H9 (cell line): ENCODE data around the gene MRM1. TPM values are rescaled to one million over a fixed set of nuclear protein-coding genes. Genes with fewer than 3 reads are reported as not detected.
A peak's percentile ranks its signal among the peaks of the same experiment; 100 is the strongest.

Experiments
- DNase-seq: peaks from one replicate; pipeline ENCODE4 v3.0.0-alpha.2; 2017
- H2AFZ ChIP-seq: one replicate; pipeline ENCODE4 v1.6.1; 2013; ENCODE audit warnings: mild to moderate bottlenecking, low read length, control low read depth, moderate library complexity
- H2AK5ac ChIP-seq: 2 replicates; pipeline ENCODE4 v1.6.1; 2013; ENCODE audit warnings: low read length, control low read depth, mixed read lengths; ENCODE audit not compliant: insufficient read length
- H2BK120ac ChIP-seq: one replicate; pipeline ENCODE4 v1.6.1; 2013; ENCODE audit warnings: low read depth, mild to moderate bottlenecking, low read length, control low read depth, inconsistent platforms; ENCODE audit not compliant: poor library complexity, severe bottlenecking
- H2BK12ac ChIP-seq: 2 replicates; pipeline ENCODE4 v1.6.1; 2013; ENCODE audit warnings: low read length, control low read depth, mixed read lengths, low read depth; ENCODE audit not compliant: insufficient read length
- H2BK15ac ChIP-seq: 2 replicates; pipeline ENCODE4 v1.6.1; 2013; ENCODE audit warnings: low read depth, low read length, control low read depth
- H2BK20ac ChIP-seq: one replicate; pipeline ENCODE4 v1.6.1; 2013; ENCODE audit warnings: low read depth, mild to moderate bottlenecking, low read length, control low read depth, inconsistent platforms; ENCODE audit not compliant: poor library complexity, severe bottlenecking
- H2BK5ac ChIP-seq: 2 replicates; pipeline ENCODE4 v1.6.1; 2013; ENCODE audit warnings: low read length, control low read depth, mixed read lengths; ENCODE audit not compliant: insufficient read length
- H3K14ac ChIP-seq: 2 replicates; pipeline ENCODE4 v1.6.1; 2013; ENCODE audit warnings: low read length, control low read depth; ENCODE audit not compliant: insufficient read depth
- H3K18ac ChIP-seq: 2 replicates; pipeline ENCODE4 v1.6.1; 2013; ENCODE audit warnings: low read depth, mild to moderate bottlenecking, mixed read lengths, low read length, control low read depth; ENCODE audit not compliant: insufficient read length
- H3K23ac ChIP-seq: 2 replicates; pipeline ENCODE4 v1.6.1; 2013; ENCODE audit warnings: low read length, control low read depth, mixed read lengths, low read depth; ENCODE audit not compliant: insufficient read length
- H3K23me2 ChIP-seq: 2 replicates; pipeline ENCODE4 v1.6.1; 2013; ENCODE audit warnings: low read depth, mild to moderate bottlenecking, mixed read lengths, low read length, control low read depth; ENCODE audit not compliant: insufficient read length, poor library complexity, severe bottlenecking
- H3K27ac ChIP-seq: 2 replicates; pipeline ENCODE4 v1.5.1; 2013; ENCODE audit warnings: low read length, control low read depth, mixed read lengths, low read depth; ENCODE audit not compliant: insufficient read length
- H3K27me3 ChIP-seq: 2 replicates; pipeline ENCODE4 v1.6.1; 2013; ENCODE audit warnings: low read length, control low read depth, inconsistent platforms; ENCODE audit not compliant: insufficient read depth
- H3K4ac ChIP-seq: 2 replicates; pipeline ENCODE4 v1.6.1; 2013; ENCODE audit warnings: low read depth, mild to moderate bottlenecking, control low read depth, inconsistent platforms, low read length, moderate library complexity
- H3K4me1 ChIP-seq: 2 replicates; pipeline ENCODE4 v1.6.1; 2013; ENCODE audit warnings: low read length, control low read depth, inconsistent platforms; ENCODE audit not compliant: insufficient read depth
- H3K4me2 ChIP-seq: 2 replicates; pipeline ENCODE4 v1.6.1; 2013; ENCODE audit warnings: low read length, control low read depth, mixed read lengths; ENCODE audit not compliant: insufficient read length, insufficient read depth
- H3K56ac ChIP-seq: 2 replicates; pipeline ENCODE4 v1.6.1; 2013; ENCODE audit warnings: low read depth, mild to moderate bottlenecking, mixed read lengths, low read length, control low read depth; ENCODE audit not compliant: insufficient read length
- H3K79me1 ChIP-seq: 2 replicates; pipeline ENCODE4 v1.6.1; 2013; ENCODE audit warnings: low read depth, mild to moderate bottlenecking, moderate library complexity, low read length, control low read depth, inconsistent platforms; ENCODE audit not compliant: insufficient read depth, poor library complexity, severe bottlenecking
- H3K79me2 ChIP-seq: 2 replicates; pipeline ENCODE4 v1.6.1; 2013; ENCODE audit warnings: low read length, control low read depth, inconsistent platforms; ENCODE audit not compliant: insufficient read depth
- H3K9ac ChIP-seq: 2 replicates; pipeline ENCODE4 v1.6.1; 2013; ENCODE audit warnings: low read length, control low read depth, mixed read lengths; ENCODE audit not compliant: insufficient read length; ENCODE audit errors: extremely low read depth
- H3K9me3 ChIP-seq: one replicate; pipeline ENCODE4 v1.6.1; 2013; ENCODE audit warnings: low read depth, low read length, inconsistent platforms; ENCODE audit not compliant: control insufficient read depth
- H3T11ph ChIP-seq: one replicate; pipeline ENCODE4 v1.6.1; 2013; ENCODE audit warnings: mild to moderate bottlenecking, low read length, control low read depth, inconsistent platforms
- H4K20me1 ChIP-seq: one replicate; pipeline ENCODE4 v1.6.1; 2013; ENCODE audit not compliant: control insufficient read depth, insufficient read length, insufficient read depth
- H4K5ac ChIP-seq: 2 replicates; pipeline ENCODE4 v1.6.1; 2013; ENCODE audit warnings: low read depth, mild to moderate bottlenecking, mixed read lengths, low read length, control low read depth; ENCODE audit not compliant: insufficient read length
- H4K8ac ChIP-seq: replicated peaks from 2 replicates; pipeline ENCODE4 v1.6.1; 2013; ENCODE audit warnings: low read length, control low read depth, mixed read lengths, low read depth; ENCODE audit not compliant: insufficient read length
- H4K91ac ChIP-seq: 2 replicates; pipeline ENCODE4 v1.6.1; 2013; ENCODE audit warnings: low read depth, mild to moderate bottlenecking, moderate library complexity, mixed read lengths, low read length, control low read depth; ENCODE audit not compliant: insufficient read length
- H3K27ac Mint-ChIP-seq, 3 experiments: 2 replicates in 2 of 3; 3 replicates in 1 of 3; pipeline ENCODE4 v1.8.0; 2020 to 2021; ENCODE audit warnings: mixed read lengths in 3 of 3, mild to moderate bottlenecking in 1 of 3, moderate library complexity in 1 of 3
- H3K27me3 Mint-ChIP-seq: 2 replicates; pipeline ENCODE4 v1.8.0; 2021; ENCODE audit warnings: low read depth, mild to moderate bottlenecking, moderate library complexity, mixed read lengths
- H3K36me3 Mint-ChIP-seq, 3 experiments: 2 replicates in 2 of 3; 3 replicates in 1 of 3; pipeline ENCODE4 v1.8.0; 2020 to 2021; ENCODE audit warnings: low read depth in 3 of 3, mixed read lengths in 3 of 3; ENCODE audit not compliant: insufficient read depth in 1 of 3
- H3K4me1 Mint-ChIP-seq, 2 experiments: 2 replicates each; pipeline ENCODE4 v1.8.0; 2020; ENCODE audit warnings: mixed read lengths in 2 of 2
- H3K4me3 Mint-ChIP-seq, 2 experiments: 2 replicates in 1 of 2; 3 replicates in 1 of 2; pipeline ENCODE4 v1.8.0; 2020 to 2021; ENCODE audit warnings: mild to moderate bottlenecking in 2 of 2, mixed read lengths in 2 of 2, moderate library complexity in 1 of 2
- H3K9me3 Mint-ChIP-seq, 2 experiments: 2 replicates in 1 of 2; 3 replicates in 1 of 2; pipeline ENCODE4 v1.8.0; 2020; ENCODE audit warnings: mild to moderate bottlenecking in 2 of 2, mixed read lengths in 2 of 2, moderate library complexity in 1 of 2
- CTCF ChIP-seq: fragments of 200-600 bp; sonication (generic); conservative IDR thresholded peaks from 3 replicates; pipeline ENCODE4 v1.8.0; 2021; ENCODE audit warnings: antibody characterized with exemption, mild to moderate bottlenecking
- WGBS: extraction: QIAGEN DNeasy Blood & Tissue Kit; methylation state at CpG from one replicate; pipeline ENCODE4 v1.1.7; 2013; ENCODE audit warnings: missing lambda C conversion rate, low lambda C conversion rate, mixed read lengths; ENCODE audit not compliant: insufficient read length; ENCODE audit errors: extremely low coverage; 5-methylcytosine and 5-hydroxymethylcytosine counted together
- total RNA-seq: library from RNA; stranded (reverse); gene quantifications from 2 replicates; pipeline ENCODE4 v1.2.1, GENCODE V29; 2021

The MRM1 gene
- total RNA-seq, 1 experiment from 2014 or later = 10.3 TPM

DNA sequence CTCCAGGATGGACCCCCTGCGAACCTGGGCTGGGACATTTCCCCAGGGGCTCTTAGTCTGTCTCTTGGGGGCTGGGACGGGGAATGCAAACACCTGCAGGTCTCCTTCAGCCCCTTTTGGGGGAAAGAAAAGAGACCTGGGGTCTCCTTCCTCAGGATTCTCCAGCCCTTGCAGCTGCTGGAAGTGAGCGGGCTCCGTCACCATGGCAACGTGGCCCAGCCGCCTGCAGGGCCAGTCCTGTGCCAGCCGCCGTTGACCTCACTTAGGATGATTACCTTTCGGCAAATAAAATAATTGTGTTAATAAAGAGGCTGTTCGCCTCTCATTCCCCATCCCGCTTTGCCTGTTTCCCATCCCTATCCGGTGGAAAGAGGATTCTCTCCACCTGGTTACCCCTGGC lies 25.7 kb downstream of the MRM1 start:
- no peak overlapping the region for H2BK5ac ChIP-seq
- no peaks in the 10 kb centered on the region for H3K4me1 ChIP-seq
- no peak overlapping the region for H2BK20ac ChIP-seq
- no peaks in the 10 kb centered on the region for H4K20me1 ChIP-seq
- no peak overlapping the region for H2AK5ac ChIP-seq
- H3K9me3 ChIP-seq = no peaks in the 10 kb centered on the region
- no peak overlapping the region for H3K18ac ChIP-seq
- H3K27ac Mint-ChIP-seq = no peak overlapping the region; a peak in 1 of 7 replicates
- no peak for TF ChIP-seq CTCF
- no peak overlapping the region for H3K14ac ChIP-seq
- H2AFZ ChIP-seq = no peak overlapping the region
- no peak overlapping the region for H4K5ac ChIP-seq
- H3K4me2 ChIP-seq = no peak overlapping the region
- H2BK15ac ChIP-seq = no peak overlapping the region
- peak; percentile 61 for DNase-seq
- no CpG with 5 or more reads among the region's 12 CpGs for WGBS
- no peak overlapping the region for H2BK120ac ChIP-seq
- no peak overlapping the region for H3K56ac ChIP-seq
- H3K79me2 ChIP-seq = no peaks in the 10 kb centered on the region
- H3K9me3 Mint-ChIP-seq = no peaks in the 10 kb centered on the region
- no peak overlapping the region for H3K4ac ChIP-seq
- H3K9ac ChIP-seq = no peak overlapping the region
- peaks cover 21% of the 10 kb centered on the region for H3K27me3 Mint-ChIP-seq
- no peaks in the 10 kb centered on the region for H3K27me3 ChIP-seq
- H4K91ac ChIP-seq = no peak overlapping the region
- no peak overlapping the region for H4K8ac ChIP-seq
- no peak overlapping the region for H2BK12ac ChIP-seq
- no peak overlapping the region for H3K23ac ChIP-seq
- H3K27ac ChIP-seq = no peak overlapping the region
- no peaks in the 10 kb centered on the region for H3K23me2 ChIP-seq
- peaks cover 6 to 41% of the 10 kb centered on the region in 2 experiments for H3K4me1 Mint-ChIP-seq
- H3K36me3 Mint-ChIP-seq = no peaks in the 10 kb centered on the region; a peak in 1 of 7 replicates
- H3K79me1 ChIP-seq = no peaks in the 10 kb centered on the region
- H3T11ph ChIP-seq = no peak overlapping the region
- H3K4me3 Mint-ChIP-seq = no peak overlapping the region; a peak in 1 of 5 replicates
